Loucy (cell line): ENCODE measurements around the gene TFPI.

Experiments used
- CTCF ChIP-seq: fragments of 200-600 bp; sonication (generic); conservative IDR thresholded peaks from 2 replicates; pipeline ENCODE4 v1.5.1; 2014; ENCODE audit warnings: mild to moderate bottlenecking, antibody characterized with exemption, low read length
- EZH2phosphoT487 ChIP-seq: fragments of 200-600 bp; IDR thresholded peaks from 2 replicates; pipeline ENCODE4 v1.6.1; 2018; ENCODE audit warnings: antibody characterized with exemption, mild to moderate bottlenecking, moderate library complexity, borderline replicate concordance

DNA sequence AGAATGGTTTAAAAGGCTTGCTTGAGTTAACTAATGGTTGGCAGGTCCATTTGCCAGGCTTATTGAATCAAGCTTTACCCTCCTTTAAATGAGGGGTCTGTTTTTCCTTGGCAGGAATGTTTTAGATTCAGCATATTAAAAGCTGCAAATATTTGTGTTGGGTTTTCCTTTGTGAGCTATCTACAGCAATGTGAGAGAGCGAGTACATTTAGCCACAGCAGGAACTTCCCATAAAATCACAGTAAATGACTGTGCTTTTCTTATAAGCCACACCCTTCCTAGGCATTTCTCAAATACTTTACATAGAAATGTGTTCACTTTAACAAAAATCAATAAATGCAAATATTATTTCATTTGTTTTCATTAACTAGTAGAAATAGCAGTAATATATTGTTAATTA, 130.1 kb downstream of the TFPI start:
- no peak for TF ChIP-seq CTCF
- no peak for TF ChIP-seq EZH2phosphoT487
